ENCODE results near the gene SLC9A5. TPM values are rescaled to one million over a fixed set of nuclear protein-coding genes. Genes with fewer than 3 reads are reported as not detected.

The SLC9A5 gene
- total and polyA plus RNA-seq, 4 donors, result 0.05 to 0.25 (median 0.09) TPM; not detected in 1

DNA sequence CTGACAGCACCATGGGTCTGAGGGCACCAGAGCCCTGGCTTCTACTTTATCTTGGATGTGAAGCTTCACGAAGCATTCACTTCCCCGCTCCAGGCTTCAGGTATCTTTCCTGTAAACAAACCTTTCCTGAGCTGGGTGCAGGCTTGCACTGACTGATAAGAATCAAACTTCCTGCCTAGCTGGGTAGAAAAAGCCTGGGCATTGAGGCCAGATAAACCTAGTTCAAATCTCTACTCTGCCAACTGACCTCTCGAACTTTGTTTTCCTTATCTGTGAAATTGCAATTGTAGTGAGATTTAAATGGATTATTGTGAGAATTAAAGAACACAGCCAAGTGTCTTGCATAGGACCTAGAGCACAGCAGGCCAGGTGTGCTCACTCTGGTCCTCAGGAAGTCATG lies 24.8 kb upstream of the SLC9A5 start (continued):
- TF ChIP-seq, protein P1, sequence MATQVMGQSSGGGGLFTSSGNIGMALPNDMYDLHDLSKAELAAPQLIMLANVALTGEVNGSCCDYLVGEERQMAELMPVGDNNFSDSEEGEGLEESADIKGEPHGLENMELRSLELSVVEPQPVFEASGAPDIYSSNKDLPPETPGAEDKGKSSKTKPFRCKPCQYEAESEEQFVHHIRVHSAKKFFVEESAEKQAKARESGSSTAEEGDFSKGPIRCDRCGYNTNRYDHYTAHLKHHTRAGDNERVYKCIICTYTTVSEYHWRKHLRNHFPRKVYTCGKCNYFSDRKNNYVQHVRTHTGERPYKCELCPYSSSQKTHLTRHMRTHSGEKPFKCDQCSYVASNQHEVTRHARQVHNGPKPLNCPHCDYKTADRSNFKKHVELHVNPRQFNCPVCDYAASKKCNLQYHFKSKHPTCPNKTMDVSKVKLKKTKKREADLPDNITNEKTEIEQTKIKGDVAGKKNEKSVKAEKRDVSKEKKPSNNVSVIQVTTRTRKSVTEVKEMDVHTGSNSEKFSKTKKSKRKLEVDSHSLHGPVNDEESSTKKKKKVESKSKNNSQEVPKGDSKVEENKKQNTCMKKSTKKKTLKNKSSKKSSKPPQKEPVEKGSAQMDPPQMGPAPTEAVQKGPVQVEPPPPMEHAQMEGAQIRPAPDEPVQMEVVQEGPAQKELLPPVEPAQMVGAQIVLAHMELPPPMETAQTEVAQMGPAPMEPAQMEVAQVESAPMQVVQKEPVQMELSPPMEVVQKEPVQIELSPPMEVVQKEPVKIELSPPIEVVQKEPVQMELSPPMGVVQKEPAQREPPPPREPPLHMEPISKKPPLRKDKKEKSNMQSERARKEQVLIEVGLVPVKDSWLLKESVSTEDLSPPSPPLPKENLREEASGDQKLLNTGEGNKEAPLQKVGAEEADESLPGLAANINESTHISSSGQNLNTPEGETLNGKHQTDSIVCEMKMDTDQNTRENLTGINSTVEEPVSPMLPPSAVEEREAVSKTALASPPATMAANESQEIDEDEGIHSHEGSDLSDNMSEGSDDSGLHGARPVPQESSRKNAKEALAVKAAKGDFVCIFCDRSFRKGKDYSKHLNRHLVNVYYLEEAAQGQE (IDR thresholded peaks at IDR 0.05), result no peak
- no peak for TF ChIP-seq JUND (IDR thresholded peaks at IDR 0.05)
- peak; percentile 18 to 73 for TF ChIP-seq RXRA (IDR thresholded peaks at IDR 0.05)

DNA sequence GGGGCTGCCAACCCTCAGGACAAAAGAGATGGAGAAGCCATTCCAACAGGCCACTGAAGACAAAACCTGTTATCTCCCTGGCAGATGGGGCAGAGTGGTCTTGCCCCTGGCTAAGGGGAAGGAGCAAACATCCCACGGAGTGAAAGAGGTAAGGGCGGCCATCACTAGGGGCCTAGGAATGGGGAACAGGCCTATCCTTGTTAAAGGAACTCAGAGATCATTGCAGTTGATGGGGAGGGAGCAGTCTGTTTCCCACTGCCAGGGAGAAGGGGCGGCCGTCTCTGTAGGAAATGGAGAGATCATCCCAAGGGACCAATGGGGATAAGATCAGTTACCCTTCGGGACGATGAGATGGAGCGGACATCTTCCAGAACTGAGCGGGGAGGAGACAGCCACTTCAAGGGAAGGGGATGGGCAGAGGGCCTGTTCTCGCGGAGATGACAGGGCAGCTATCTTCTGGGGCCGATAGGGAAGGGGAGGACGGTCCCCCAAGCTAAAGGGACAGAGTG lies 22.4 kb upstream of the SLC9A5 start:
- Histone ChIP-seq H3K9ac (ENCODE audit: low read depth in 1 of 2, low read length in 2 of 2) (peak overlapping the region in 1 of 2 donors; percentile 63), H3K27me3 (ENCODE audit: control insufficient read depth in 4 of 4, insufficient read depth in 4 of 4, low read length in 3 of 4) (no peaks in the 10 kb centered on the region), H3K4me1 (ENCODE audit: control insufficient read depth in 4 of 4, insufficient read depth in 4 of 4, low read length in 3 of 4) (peaks cover 2 to 47% (median 30%) of the 10 kb centered on the region in 4 donors), H3K4me3 (ENCODE audit: low read depth in 1 of 3, low read length in 3 of 3) (peak overlapping the region; percentile 81 to 98 (median 93)), H3K36me3 (ENCODE audit: control insufficient read depth in 4 of 4, insufficient read depth in 3 of 4, low read depth in 1 of 4, low read length in 3 of 4) (peaks cover 7 to 19% (median 17%) of the 10 kb centered on the region in 4 donors), H3K27ac (ENCODE audit: low read depth in 1 of 2, low read length in 2 of 2) (peak overlapping the region; percentile 49 to 70), H3K9me3 (ENCODE audit: control insufficient read depth in 4 of 4, low read length in 3 of 4) (no peaks in the 10 kb centered on the region)
- TF ChIP-seq FOXA2 (IDR thresholded peaks at IDR 0.05) (no peak), HNF4A (conservative IDR thresholded peaks at IDR 0.05) (no peak), RAD21 (IDR thresholded peaks at IDR 0.05) (no peak), JUND (IDR thresholded peaks at IDR 0.05) (no peak), EGR1 (IDR thresholded peaks at IDR 0.05; ENCODE audit: low read depth in 2 of 2) (no peak), RXRA (IDR thresholded peaks at IDR 0.05) (no peak)
- DNase-seq (ENCODE audit: low spot score), result no peak
- WGBS, result 22% methylated on average over 12 of the region's 12 CpGs

DNA sequence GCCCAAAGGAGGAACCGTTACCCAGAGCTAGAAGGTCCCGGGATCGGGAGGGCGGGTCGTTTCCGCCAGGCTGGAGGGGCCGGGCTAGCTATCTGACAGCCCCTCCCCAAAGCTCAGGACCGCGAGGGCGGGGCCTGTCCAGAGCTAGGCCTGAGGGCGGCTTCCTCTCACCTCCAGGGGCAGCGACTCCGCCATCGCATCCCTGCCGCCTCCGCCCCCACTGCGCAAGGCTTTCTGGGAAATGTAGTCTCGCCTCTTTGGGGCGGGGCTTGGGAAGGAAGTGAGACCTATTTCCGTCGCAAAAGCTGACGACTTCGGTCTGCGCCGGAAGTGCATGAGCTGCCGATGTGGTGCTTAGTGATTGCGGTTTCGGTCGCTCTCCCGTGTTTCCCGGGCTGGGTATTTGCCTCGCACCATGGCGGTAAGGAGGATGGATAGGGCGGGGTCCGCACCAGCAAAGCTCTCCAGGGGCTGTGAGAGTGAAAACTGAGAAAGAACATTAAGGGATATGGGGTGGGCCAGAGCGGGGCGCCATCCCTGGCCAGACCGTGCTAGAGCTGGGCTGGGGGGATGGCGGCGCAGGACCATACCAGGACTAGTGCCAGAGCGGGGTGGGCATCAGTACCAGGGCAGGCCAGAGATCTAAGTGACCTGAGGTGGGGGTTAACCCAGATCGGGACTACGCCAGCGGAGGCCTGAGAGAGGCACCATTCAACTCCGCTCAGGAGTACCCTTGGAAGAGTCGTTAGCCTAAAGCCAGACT lies 21.8 kb upstream of the SLC9A5 start, which contains the start of gene TMEM208:
Gene TMEM208 (plus strand): TSS at position 327 of the 763 bp plus-strand sequence. CDS start 89 bp downstream, at position 416.
- H3K36me3 ChIP-seq (ENCODE audit: control insufficient read depth in 4 of 4, insufficient read depth in 3 of 4, low read depth in 1 of 4, low read length in 3 of 4), result peaks cover 7 to 19% (median 17%) of the 10 kb centered on the region in 4 donors
- under 1% methylated on average over 46 of the region's 46 CpGs for WGBS
- H3K27me3 ChIP-seq (ENCODE audit: control insufficient read depth in 4 of 4, insufficient read depth in 4 of 4, low read length in 3 of 4), result no peaks in the 10 kb centered on the region
- no peaks in the 10 kb centered on the region for H3K9me3 ChIP-seq (ENCODE audit: control insufficient read depth in 4 of 4, low read length in 3 of 4)
- peak within 1 kb of the TSS; percentile 84 to 93 for H3K9ac ChIP-seq (ENCODE audit: low read depth in 1 of 2, low read length in 2 of 2)
- peak within 1 kb of the TSS; percentile 81 to 98 (median 93) for H3K4me3 ChIP-seq (ENCODE audit: low read depth in 1 of 3, low read length in 3 of 3)
- H3K27ac ChIP-seq (ENCODE audit: low read depth in 1 of 2, low read length in 2 of 2), result peak within 1 kb of the TSS; percentile 49 to 70
- H3K4me1 ChIP-seq (ENCODE audit: control insufficient read depth in 4 of 4, insufficient read depth in 4 of 4, low read length in 3 of 4), result peaks cover 2 to 47% (median 30%) of the 10 kb centered on the region in 4 donors
- peak; percentile 99 for DNase-seq (ENCODE audit: low spot score)
- TF ChIP-seq FOXA1 (IDR thresholded peaks at IDR 0.05), result peak; percentile 85
- peak in 1 of 2 donors; percentile 32 for TF ChIP-seq HNF4A (conservative IDR thresholded peaks at IDR 0.05)
- peak; percentile 92 for TF ChIP-seq SP1 (IDR thresholded peaks at IDR 0.05)
- TF ChIP-seq, protein P2, sequence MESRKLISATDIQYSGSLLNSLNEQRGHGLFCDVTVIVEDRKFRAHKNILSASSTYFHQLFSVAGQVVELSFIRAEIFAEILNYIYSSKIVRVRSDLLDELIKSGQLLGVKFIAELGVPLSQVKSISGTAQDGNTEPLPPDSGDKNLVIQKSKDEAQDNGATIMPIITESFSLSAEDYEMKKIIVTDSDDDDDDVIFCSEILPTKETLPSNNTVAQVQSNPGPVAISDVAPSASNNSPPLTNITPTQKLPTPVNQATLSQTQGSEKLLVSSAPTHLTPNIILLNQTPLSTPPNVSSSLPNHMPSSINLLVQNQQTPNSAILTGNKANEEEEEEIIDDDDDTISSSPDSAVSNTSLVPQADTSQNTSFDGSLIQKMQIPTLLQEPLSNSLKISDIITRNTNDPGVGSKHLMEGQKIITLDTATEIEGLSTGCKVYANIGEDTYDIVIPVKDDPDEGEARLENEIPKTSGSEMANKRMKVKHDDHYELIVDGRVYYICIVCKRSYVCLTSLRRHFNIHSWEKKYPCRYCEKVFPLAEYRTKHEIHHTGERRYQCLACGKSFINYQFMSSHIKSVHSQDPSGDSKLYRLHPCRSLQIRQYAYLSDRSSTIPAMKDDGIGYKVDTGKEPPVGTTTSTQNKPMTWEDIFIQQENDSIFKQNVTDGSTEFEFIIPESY (IDR thresholded peaks at IDR 0.05), result peak; percentile 90
- TF ChIP-seq NR2F2 (IDR thresholded peaks at IDR 0.05), result peak; percentile 55
- TF ChIP-seq, protein P1 (IDR thresholded peaks at IDR 0.05), result peak; percentile 53
- peak in 1 of 2 donors; percentile 23 for TF ChIP-seq JUND (IDR thresholded peaks at IDR 0.05)
- TF ChIP-seq, protein P3, sequence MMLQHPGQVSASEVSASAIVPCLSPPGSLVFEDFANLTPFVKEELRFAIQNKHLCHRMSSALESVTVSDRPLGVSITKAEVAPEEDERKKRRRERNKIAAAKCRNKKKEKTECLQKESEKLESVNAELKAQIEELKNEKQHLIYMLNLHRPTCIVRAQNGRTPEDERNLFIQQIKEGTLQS (IDR thresholded peaks at IDR 0.05), result no peak
- no peak for TF ChIP-seq HNF4G (IDR thresholded peaks at IDR 0.05)
- TF ChIP-seq EGR1 (IDR thresholded peaks at IDR 0.05; ENCODE audit: low read depth in 2 of 2), result peak; percentile 93 to 97
- peak; percentile 100 for TF ChIP-seq GABPA (IDR thresholded peaks at IDR 0.05 in 1 of 2, conservative IDR thresholded peaks at IDR 0.05 in 1 of 2)
- TF ChIP-seq FOXA2 (IDR thresholded peaks at IDR 0.05), result no peak
- peak; percentile 30 to 48 for TF ChIP-seq RXRA (IDR thresholded peaks at IDR 0.05)
- TF ChIP-seq TAF1 (conservative IDR thresholded peaks at IDR 0.05), result no peak
- TF ChIP-seq, protein P4, sequence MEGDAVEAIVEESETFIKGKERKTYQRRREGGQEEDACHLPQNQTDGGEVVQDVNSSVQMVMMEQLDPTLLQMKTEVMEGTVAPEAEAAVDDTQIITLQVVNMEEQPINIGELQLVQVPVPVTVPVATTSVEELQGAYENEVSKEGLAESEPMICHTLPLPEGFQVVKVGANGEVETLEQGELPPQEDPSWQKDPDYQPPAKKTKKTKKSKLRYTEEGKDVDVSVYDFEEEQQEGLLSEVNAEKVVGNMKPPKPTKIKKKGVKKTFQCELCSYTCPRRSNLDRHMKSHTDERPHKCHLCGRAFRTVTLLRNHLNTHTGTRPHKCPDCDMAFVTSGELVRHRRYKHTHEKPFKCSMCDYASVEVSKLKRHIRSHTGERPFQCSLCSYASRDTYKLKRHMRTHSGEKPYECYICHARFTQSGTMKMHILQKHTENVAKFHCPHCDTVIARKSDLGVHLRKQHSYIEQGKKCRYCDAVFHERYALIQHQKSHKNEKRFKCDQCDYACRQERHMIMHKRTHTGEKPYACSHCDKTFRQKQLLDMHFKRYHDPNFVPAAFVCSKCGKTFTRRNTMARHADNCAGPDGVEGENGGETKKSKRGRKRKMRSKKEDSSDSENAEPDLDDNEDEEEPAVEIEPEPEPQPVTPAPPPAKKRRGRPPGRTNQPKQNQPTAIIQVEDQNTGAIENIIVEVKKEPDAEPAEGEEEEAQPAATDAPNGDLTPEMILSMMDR (IDR thresholded peaks at IDR 0.05; ENCODE audit: low read depth, low read length, missing input control), result peak; percentile 13
- peak; percentile 95 for TF ChIP-seq YY1 (IDR thresholded peaks at IDR 0.05)
